ENCODE results near the gene GBA2.

The GBA2 gene

DNA sequence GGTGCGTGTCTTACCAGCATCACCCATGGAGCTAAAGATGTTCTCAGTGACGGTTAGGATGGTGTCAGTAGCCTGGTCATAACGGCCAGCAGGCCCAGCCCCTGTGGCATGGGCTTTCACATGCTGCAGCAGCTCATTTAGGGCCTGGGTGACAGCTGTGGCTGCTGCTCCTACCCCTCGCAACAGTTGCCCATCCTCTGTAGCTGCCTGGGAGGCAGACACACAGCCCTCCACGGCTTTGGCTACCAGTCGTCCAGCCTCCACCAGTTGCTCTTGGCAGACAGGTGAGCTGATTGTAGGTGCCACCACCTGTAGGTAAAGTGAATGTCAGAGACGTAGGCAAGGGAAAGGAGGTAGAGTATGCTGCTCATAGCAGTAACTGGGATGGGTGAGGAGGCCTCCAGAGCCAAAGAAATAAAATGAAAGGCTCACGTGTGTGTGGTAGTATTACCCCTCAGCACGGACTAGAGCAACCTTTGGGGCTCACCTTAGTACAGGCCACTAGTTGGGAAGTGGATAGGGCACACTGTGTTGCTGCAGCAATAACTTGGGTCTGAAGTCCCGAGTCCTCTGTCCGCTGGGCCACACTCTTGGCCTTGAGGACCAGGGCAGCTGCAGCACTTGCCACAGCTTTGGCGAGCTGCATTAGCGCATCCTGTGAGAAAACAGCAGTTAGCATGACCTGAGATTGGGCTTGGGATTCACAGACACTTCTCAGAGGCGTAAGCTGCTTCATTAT is 31.7 kb downstream of the GBA2 start:
- no peak for DNase-seq (ENCODE audit: low read depth in 2 of 2)

DNA sequence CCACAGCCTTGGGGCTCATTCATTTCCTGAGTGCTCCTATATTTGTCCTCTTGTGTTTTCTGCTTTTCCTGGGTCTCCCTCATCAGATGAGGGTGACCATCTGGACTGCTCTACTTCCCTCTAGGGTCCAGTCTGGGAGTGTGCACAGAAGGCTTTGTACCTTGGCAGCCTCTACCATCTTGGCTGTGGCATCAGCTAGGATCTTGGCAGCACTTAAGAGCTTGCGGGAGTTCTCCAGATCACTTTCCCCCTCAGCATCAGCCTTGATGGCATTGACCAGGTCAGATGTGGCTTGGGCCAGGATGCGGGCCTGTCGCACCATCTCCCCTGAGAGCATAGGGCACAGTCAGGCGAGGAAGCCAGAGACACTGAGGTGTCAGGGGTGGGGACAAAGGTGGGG is 32.8 kb downstream of the GBA2 start:
- no peak for DNase-seq (ENCODE audit: low read depth in 2 of 2)

DNA sequence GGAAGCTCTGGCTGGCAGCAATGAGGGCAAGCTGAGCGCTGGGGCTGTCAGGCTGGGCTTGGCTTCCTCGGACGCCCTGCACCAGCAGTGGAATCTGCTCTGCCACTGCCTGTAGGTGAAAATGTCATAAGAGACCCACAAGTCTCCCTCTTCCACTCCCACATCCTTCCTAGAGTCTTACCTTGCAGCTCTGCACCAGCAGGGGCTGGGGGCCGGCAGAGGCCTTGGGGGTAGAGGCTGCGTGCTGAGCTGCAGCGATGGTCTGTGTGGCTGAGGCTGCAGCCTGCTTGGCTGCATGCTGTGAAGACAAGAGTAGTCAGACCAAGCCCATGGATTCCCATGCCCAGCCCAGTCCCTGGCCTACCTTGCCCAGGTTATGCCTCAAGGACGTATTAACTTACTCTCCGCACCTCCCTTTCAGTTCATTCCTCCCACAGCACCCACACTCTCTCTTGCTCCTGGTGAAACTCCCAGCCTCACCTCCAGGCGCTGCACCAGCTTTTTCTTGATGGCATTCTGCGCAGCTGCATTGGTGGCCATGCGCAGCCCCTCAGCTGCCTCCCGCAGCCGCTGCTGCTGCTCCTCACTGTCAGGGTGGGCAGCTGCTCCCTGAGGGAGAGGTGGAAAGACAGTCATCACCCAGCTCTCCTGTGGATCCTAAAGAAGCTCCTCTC is 34.3 kb downstream of the GBA2 start:
- no peak for DNase-seq (ENCODE audit: low read depth in 2 of 2)

DNA sequence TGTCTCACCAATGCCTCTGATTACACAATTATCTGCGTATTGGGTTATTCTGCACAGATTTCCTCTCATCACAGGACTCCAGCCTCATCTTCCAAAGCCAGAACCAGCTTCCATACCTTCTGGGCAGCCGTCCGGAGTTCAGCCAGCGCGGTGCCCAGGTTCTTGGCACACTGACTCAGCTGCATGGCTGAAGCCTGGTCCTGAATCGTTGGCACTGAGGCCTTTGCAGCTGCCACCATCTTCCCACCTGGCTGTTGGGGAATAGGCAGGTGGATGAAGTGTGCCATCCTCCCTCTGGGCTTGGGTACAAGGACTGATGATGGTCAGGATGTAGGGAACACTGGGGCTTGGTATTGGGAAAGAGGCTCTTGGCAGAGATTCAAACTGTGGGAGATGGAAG is 34.9 kb downstream of the GBA2 start:
- no peak for DNase-seq (ENCODE audit: low read depth in 2 of 2)

DNA sequence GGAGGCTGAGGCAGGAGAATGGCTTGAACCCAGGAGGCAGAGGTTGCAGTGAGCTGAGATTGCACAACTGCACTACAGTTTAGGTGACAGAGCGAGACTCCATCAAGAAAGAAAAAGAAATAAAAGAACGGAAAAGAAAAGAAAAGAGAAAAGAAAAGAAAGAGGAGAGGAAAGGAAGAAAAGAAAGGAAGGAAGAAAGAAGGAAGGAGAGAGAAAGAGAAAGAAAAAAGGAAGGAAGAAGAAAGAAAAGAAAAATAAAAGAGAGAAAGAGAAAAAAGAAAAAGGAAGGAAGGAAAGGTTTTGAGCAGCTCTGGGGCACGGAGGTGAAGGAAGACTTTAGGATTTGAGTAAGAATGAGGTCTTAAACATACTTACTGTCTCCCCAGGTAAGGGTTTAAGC is 35.5 kb downstream of the GBA2 start:
- no peak for DNase-seq (ENCODE audit: low read depth in 2 of 2)

DNA sequence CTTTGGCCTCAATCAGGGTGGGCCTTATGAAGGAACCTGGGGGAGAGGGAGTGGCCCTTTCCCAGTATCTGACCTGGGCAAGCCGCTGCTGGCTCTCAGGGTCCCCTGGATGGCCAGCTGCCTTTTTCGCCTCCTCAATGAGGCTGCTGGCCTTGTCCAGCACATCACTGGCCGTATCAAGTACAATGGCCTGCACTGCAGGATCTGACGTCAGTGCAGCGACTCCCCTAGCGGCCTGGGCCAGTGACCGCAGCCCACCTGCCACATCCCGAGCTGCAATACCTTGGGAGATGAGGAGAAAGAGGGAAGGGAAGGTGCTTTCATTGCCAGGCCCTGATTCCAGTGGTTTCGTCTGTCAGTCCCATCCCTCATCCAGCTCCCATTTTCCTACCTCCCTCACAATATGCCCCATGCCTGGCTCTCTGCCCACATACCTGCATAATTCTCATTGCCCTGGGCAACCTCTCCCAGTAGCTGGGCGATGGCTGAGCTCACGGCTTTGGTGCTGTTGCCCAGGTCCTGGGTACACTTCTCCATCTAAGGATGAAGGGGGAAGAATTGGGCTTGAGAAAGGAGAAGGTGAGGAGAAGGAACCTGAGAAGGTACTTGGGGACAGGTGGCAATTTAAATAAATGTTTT is 36.1 kb downstream of the GBA2 start:
- DNase-seq (ENCODE audit: low read depth in 2 of 2), result no peak

DNA sequence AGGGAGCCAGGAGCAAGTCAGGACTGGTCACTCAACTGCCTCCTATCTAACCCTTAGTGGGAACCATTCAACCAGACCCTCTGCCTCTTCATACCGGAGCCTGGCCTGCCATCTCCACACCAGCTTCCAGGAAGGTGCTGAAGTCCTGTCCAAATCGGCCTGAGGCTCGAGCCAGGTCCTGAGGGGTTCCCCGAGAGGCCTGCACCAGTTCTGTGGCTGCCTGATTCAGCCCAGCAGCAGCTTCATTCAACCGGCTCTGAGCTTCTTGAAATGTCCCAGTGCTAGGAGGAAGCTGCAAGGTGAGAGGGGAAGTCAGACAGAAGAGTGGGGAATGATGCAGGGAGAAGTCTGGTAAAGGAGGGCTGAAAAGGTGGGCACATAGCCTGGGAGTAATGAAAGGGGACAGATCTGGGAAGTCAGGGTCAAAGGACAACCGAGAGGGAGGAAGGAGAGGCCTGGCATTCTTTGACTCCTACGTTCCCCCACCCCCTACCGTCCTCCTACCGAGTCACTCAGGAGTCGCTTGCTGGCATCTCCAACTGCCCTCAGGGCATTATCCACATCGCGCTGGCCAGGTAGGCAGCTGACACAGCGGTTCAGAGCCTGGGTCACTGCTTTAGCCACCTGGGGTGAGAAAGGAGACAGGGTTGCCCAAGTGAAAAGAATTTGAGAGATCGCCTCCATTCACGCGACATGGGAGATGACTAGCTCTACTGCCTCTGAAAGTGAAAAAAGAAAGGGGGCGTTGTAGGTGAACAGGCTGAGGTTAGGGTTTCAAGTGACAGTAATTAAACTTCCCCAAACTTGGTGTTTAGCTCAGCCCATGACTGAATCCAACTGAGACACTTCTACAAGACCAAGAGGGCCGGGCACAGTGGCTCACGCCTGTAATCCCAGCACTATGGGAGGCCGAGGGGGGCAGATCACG is 37.3 kb downstream of the GBA2 start:
- no peak for DNase-seq (ENCODE audit: low read depth in 2 of 2)

DNA sequence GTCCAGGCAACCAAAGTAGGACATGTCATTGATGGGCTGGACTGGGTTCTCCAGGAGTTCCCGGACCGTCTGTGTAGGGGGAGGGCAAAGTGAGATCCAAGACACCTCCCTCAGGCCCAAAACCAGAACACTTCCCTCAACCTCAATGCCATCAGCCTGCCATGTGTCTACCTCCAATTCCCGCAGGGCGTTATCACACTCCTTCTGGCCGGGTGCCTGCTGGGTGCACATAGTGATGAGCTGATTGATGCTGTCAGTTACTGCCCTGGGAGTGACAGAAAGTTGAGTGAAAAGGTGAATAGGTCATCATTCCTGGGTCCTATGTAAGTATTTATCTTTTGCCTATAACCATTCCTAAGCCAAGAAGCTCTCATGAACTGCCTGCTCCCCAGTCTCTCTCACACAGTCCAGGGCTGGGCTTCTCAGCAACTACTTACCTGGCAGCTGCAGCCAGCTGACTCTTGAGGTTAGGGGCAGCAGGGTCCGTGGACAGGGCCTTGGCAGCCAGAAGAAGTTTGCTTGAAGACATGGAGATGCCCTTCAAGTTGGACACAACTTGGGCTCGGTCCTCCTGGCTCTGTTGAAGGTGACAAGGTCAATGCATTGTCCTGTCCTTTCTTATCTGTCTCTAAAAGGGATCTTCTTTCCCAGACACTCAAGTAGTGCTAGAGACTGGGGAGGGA is 38.1 kb downstream of the GBA2 start:
- DNase-seq (ENCODE audit: low read depth in 2 of 2), result no peak

DNA sequence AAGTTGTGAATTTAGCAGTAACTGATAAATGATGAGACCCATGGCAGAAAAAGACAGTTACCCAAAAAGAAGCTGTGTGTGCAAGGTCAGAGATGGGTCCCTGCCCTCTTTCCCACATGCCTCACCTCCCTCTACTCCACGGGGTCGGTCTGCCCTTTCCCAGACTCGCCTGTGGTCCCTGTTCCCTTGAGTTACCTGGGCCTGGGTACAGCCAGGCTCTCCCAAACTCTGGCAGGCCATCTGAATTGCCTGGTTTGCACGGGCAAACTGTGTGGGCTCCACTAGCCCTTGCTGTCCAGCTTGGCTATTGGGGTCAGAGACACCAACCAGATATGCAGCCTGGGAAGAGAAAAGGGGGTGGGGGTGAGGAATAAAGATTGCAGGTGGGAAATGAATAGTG is 40.9 kb downstream of the GBA2 start:
- DNase-seq (ENCODE audit: low read depth in 2 of 2), result no peak

DNA sequence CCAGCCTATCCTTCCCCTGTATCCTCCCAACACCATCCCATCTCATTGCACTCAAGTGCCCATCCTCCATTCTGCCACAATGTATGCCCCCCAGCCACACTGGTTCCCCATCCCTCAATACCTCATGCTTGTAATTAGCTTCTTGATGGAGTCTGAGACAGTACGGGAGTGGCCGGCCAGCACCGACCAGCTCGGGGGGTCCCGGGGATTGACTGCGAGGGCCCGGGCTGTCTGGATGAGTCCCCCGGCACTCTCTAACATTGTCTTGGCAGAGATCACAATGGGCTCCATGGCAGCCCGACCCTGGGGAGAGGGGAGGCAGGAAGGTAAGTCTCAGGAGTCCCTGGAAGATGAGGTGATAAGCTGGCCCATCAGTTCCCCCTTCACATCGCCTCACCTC is 42.1 kb downstream of the GBA2 start:
- no peak for DNase-seq (ENCODE audit: low read depth in 2 of 2)

DNA sequence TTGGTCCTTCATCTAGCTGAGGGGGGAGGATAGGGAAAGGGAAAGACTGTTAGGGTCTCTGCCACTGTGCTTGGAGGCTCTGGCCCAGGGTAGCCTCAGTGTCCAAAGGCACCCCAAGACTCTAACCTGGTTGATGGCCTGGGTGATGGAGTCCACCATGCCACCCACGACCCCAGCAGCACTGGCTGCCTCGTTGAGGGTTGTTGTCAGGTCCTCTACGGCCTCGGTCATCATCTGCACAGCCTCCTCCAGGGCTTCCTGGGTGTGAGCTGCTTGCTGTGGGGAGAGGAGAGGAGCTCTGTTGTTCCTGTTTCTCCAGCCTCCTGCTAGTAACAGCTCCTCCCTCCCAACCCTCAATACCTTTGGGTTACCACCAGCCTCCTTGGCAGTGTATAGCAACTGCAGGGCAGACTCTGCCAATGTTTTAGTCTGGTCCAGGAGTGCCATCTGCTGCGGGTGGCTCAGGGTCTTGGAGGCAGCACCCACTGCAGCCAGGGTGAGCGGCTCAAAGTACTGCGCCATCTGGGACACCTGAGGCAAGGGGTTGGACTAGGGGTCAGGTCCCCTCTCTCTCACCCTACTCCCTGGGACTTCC is 43.1 kb downstream of the GBA2 start:
- no peak for DNase-seq (ENCODE audit: low read depth in 2 of 2)

DNA sequence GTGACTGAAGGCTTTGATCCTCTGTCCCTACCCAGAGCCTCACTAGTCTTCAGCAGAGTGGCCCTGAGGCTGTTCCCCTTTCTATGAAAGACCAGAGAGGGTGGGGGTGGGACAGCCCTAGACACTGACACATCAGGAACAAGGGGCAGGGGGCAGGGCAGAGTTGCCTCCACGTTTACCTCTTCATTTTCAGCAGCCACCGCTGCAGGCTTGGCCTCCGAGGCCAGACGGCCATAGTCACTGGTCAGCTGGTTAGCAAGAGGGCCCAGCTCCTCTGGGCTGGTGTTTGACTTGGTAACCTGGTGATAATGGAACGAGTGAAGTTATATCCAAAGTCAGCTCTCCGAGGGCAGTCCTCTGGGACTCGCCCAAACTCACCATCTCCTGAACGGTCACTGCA is 43.7 kb downstream of the GBA2 start:
- DNase-seq (ENCODE audit: low read depth in 2 of 2), result no peak

DNA sequence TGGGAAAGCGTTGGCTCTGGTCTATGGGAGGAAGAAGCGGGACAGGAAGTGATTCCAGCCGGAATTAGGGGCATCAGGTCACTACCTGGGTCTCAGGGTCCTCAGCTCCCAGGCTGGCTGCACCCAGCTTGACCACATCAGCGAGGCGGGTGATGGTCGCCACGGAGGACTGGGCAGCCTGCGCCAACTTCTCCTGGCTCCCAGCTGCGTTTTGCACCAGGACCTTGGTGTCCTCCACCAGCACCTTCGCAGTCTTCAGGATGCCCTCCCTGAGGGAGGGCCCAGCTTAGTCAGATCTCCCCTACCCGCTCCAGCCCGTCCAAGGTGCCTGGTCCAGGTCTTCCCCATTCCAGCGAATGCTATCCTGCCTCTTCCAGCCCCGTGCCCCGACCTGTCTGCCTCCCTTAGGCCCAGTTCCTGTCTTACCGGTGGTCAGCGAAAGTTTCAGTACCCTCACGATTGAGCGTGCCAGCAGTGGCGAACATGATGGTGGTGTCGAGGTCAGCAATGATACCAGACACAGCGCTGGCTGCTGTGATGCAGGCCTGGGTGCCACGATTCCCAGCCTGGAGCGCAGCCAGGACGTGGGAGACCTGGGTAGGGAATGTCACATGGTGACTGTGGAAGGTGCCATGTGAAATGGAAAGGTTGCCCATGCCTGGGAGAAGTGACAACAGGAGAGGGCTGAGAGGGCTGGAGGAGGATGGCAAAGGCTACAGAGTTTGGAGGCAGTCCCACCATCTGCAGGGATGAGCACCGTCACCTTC is 44.9 kb downstream of the GBA2 start:
- no peak for DNase-seq (ENCODE audit: low read depth in 2 of 2)

DNA sequence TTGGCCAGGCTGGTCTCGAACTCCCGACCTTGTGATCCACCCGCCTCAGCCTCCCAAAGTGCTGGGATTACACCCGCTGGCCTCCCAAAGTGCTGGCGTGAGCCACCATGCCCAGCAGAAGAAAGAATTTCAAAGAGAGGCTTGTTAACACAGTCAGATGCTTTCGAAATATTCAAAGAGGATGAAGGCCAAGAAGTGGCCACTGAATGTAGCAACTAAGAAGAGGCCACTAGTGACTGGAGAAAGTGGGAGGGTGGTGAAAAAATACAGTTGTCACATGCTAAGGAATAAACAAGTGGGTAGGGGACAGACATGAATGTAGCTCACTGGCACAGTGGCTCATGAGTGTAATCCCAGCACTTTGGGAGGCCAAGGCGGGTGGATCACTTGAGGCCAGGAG is 46.3 kb downstream of the GBA2 start:
- DNase-seq (ENCODE audit: low read depth in 2 of 2), result no peak

DNA sequence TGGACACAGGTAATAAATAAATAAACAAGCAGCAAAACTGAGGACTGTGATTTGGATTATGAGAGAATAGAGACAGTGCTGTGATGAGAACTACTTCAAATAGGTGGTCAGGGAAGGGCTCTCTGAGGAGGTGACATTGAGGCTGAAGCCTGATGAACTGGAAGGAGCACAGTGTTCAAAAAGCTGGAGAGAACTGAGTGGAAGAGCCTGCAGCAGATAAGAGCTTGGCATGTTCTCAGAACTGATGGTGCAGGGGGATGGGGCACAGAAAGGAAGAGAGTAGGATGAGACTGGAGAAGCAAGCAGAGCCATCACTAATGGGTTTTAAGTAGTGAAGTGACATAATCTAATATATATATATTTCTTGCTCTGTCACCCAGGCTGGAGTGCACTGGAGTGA is 48.1 kb downstream of the GBA2 start:
- DNase-seq (ENCODE audit: low read depth in 2 of 2), result no peak

DNA sequence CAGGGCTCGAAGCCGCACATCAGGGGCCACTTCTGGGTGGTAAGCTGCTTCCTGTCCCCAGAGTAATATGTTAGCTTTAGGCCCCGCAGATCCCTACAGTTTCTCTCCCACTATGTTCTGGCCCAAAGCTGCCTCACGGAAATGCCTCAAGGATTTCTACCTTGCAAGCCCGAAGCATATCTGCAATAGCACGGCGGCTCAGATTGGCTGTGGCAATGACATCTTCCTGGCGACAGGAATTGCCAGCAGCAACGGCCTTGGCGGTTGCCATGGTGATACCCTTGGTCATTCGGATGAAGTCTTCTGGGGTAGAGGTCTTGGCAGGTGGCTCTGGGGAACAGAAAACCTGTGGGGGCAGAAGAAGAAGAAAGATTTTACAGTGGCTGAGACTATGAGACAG is 49.0 kb downstream of the GBA2 start:
- DNase-seq (ENCODE audit: low read depth in 2 of 2), result no peak

DNA sequence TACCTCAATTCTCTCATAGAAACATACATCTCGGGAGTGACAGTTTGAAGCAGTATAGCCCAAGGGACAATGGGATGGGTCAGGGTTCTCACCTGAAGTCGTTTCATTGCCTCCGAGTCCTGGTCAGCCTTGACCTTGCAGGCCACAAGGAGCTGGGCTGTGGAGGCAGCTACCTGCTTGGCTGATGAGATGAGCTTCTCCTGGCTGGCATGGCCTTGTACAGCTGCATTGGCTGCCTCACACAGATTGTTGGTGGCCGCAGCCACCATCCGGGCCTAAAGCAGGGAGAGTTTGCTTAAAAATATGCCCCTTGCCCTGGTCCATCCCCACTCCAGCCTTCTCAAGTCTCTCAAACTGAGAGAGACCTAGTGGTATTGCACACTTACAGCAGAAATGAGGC is 50.8 kb downstream of the GBA2 start:
- no peak for DNase-seq (ENCODE audit: low read depth in 2 of 2)

DNA sequence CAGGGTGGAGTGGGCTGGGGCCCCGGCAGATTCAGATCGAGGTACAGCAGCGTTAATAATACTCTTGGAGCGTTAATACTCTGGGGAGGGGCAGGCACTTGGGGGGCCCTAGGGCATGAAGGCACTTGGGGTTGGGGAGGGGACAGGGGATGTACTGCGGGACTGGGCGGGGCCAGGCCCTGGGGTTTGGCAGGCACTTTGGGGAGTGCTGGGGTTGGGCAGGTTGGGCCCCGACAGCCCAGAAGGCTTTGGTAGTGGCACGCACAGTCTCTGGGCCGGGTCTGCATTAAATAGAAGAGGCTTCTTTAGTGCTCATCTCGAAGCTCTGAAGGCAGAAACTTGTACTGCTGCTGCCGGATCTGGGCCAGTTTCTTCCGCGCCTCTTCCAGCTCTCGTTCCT is 51.5 kb downstream of the GBA2 start:
- DNase-seq (ENCODE audit: low read depth in 2 of 2), result no peak

DNA sequence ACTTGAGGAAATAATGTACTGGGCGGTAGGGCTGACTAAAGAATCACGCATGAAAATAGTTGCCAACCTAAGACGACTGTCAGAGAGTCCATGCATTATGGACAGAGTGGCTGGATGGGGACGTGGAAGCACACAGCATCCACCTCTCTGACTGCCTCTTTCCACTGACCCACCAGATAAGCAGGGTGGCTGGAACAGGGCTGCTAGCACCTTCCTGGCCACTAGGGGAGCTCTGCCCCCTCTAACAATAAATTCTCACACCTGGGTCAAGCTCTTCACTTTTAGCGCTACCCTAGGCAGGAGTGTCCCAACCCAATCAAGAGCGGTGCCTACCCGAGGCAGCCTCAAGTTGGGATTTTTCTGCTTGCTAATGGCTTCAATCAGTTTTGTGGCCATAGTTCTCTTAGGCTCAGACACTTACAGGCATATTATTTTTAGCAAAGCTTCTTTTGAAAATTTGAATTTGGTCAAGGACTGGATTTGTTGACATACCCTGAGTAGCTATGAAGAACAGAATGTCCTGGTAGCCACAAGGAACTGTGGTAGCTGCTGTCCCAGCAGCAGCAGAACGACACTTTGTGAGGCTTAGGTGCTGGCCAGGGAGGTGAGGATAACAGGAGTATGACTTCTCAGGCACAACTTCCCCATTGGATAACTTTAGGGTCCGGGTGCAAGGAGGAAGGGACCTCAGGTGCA is 52.4 kb downstream of the GBA2 start:
- DNase-seq (ENCODE audit: low read depth in 2 of 2), result peak; percentile 18 to 37

DNA sequence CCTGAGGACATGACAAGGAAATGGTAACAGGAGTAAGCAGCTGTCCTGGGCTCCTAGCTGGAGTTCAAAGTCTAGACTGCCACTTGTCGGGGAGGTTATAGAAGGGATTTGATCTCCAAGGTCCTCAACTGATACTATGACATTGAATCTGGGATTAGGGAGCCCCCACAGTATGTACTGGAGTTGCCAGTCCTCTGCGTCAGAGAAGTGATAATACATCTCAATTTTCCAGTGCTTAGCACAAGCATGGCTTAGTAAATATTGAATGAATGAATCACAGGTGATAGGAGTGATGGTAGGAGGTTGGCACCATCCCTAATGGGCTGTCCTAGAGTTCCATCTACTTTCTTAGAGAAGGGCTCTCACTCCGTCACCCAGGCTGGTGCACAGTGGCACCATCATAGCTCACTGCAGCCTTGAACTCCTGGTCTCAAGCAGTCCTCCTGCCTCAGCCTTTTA is 53.1 kb downstream of the GBA2 start:
- no peak for DNase-seq (ENCODE audit: low read depth in 2 of 2)
